Activated B cell treated with CpG ODN at 0.5 μM for 24 hours (primary cell): ENCODE data around the gene PXDN. TPM values are rescaled to one million over a fixed set of nuclear protein-coding genes. Genes with fewer than 3 reads are reported as not detected.

Source experiments
- ATAC-seq: fragments of 200-7000 bp; cut with Tn5 transposase; one replicate; pipeline ENCODE4 v1.10.0; 2021; ENCODE audit warnings: low read depth, mild to moderate bottlenecking, moderate library complexity
- CTCF ChIA-PET: fragments of 350-600 bp; sonication (Branson Sonifier 250); formaldehyde crosslinking; loops from one replicate; lab custom pipeline; 2021; ENCODE audit warnings: antibody characterized with exemption; lab: Charles Lee
- POLR2A ChIA-PET: fragments of 350-600 bp; sonication (Branson Sonifier 250); formaldehyde crosslinking; loops from one replicate; lab custom pipeline; 2021; ENCODE audit warnings: antibody characterized with exemption; lab: Charles Lee
- DNase-seq: peaks from one replicate; pipeline ENCODE4 v3.0.0; 2022
- H3K27ac Mint-ChIP-seq: one replicate; pipeline ENCODE4 v1.8.0; 2020; ENCODE audit warnings: mixed read lengths
- H3K27me3 Mint-ChIP-seq: one replicate; pipeline ENCODE4 v1.8.0; 2021; ENCODE audit warnings: mixed read lengths
- H3K36me3 Mint-ChIP-seq: one replicate; pipeline ENCODE4 v1.8.0; 2021; ENCODE audit warnings: low read depth, mixed read lengths
- H3K4me1 Mint-ChIP-seq: one replicate; pipeline ENCODE4 v1.8.0; 2021; ENCODE audit warnings: mixed read lengths
- H3K4me3 Mint-ChIP-seq: one replicate; pipeline ENCODE4 v1.8.0; 2020; ENCODE audit warnings: mild to moderate bottlenecking, mixed read lengths
- H3K9me3 Mint-ChIP-seq: one replicate; pipeline ENCODE4 v1.8.0; 2020; ENCODE audit warnings: mixed read lengths
- CTCF ChIP-seq: fragments of 200-600 bp; IDR thresholded peaks from one replicate; pipeline ENCODE4 v1.8.0; 2022; ENCODE audit warnings: antibody characterized with exemption, mild to moderate bottlenecking
- intact Hi-C: fragments of 100-400 bp; cut with micrococcal nuclease; formaldehyde crosslinking; loops from one replicate; pipeline ENCODE4 v1.15.1; 2024
- total RNA-seq: library from RNA; stranded (reverse); gene quantifications from 2 replicates; pipeline ENCODE4 v1.2.3, GENCODE V29; 2022

PXDN gene
- total RNA-seq, 1 donor from 2014 or later: 1.1 TPM

GRCh38 chr2:1631292-1632001, 112.9 kb downstream of the PXDN start:
- ChIA-PET CTCF (no interaction called here), POLR2A (no interaction called here)
- H3K36me3 Mint-ChIP-seq: no peaks in the 10 kb centered on the region
- no peak for TF ChIP-seq CTCF
- no peak overlapping the region for H3K27ac Mint-ChIP-seq
- ATAC-seq: no peak
- H3K9me3 Mint-ChIP-seq: no peaks in the 10 kb centered on the region
- no peaks in the 10 kb centered on the region for H3K4me1 Mint-ChIP-seq
- intact Hi-C loops: no loop called here
- no peak for DNase-seq
- no peak overlapping the region for H3K4me3 Mint-ChIP-seq
- no peaks in the 10 kb centered on the region for H3K27me3 Mint-ChIP-seq

GRCh38 chr2:1628893-1629292, 115.4 kb downstream of the PXDN start:
- TF ChIP-seq CTCF: no peak
- Mint-ChIP-seq H3K9me3 (no peaks in the 10 kb centered on the region), H3K4me3 (no peak overlapping the region), H3K27ac (no peak overlapping the region), H3K27me3 (no peaks in the 10 kb centered on the region), H3K4me1 (no peaks in the 10 kb centered on the region), H3K36me3 (no peaks in the 10 kb centered on the region)
- intact Hi-C loops: no loop called here
- no peak for ATAC-seq
- POLR2A ChIA-PET: no interaction called here
- DNase-seq: no peak
- CTCF ChIA-PET: no interaction called here

GRCh38 chr2:1627628-1628381, 116.5 kb downstream of the PXDN start:
- Mint-ChIP-seq H3K27ac (no peak overlapping the region), H3K27me3 (no peaks in the 10 kb centered on the region), H3K4me1 (no peaks in the 10 kb centered on the region), H3K36me3 (no peaks in the 10 kb centered on the region), H3K4me3 (no peak overlapping the region), H3K9me3 (no peaks in the 10 kb centered on the region)
- DNase-seq (no peak), ATAC-seq (no peak)
- no peak for TF ChIP-seq CTCF
- intact Hi-C loops: no loop called here
- ChIA-PET POLR2A (no interaction called here), CTCF (no interaction called here)

- POLR2A ChIA-PET: no interaction called here
- intact Hi-C loops: no loop called here
- H3K27me3 Mint-ChIP-seq: no peaks in the 10 kb centered on the region
- H3K36me3 Mint-ChIP-seq: no peaks in the 10 kb centered on the region
- H3K9me3 Mint-ChIP-seq: no peaks in the 10 kb centered on the region
- ATAC-seq (no peak), DNase-seq (no peak)
- no peak for TF ChIP-seq CTCF
- CTCF ChIA-PET: no interaction called here
- no peaks in the 10 kb centered on the region for H3K4me1 Mint-ChIP-seq
- H3K27ac Mint-ChIP-seq: no peak overlapping the region
- H3K4me3 Mint-ChIP-seq: no peak overlapping the region
Observed at GRCh38 chr2:1626271-1626681, 118.0 kb downstream of the PXDN start.

GRCh38 chr2:1625281-1626001, 118.9 kb downstream of the PXDN start:
- no peaks in the 10 kb centered on the region for H3K9me3 Mint-ChIP-seq
- no peak overlapping the region for H3K4me3 Mint-ChIP-seq
- CTCF ChIA-PET: no interaction called here
- no peaks in the 10 kb centered on the region for H3K36me3 Mint-ChIP-seq
- H3K4me1 Mint-ChIP-seq: no peaks in the 10 kb centered on the region
- POLR2A ChIA-PET: no interaction called here
- no peak overlapping the region for H3K27ac Mint-ChIP-seq
- intact Hi-C loops: no loop called here
- no peak for ATAC-seq
- no peak for DNase-seq
- TF ChIP-seq CTCF: no peak
- H3K27me3 Mint-ChIP-seq: no peaks in the 10 kb centered on the region
